K562 (cell line): Measurements from ENCODE around the gene NES. TPM values are rescaled to one million over a fixed set of nuclear protein-coding genes. Genes with fewer than 3 reads are reported as not detected.

Experiments used
- ATAC-seq: fragments of 200-7000 bp; cut with Tn5 transposase; 3 replicates; pipeline ENCODE4 v1.9.1; 2020; ENCODE audit warnings: moderate library complexity
- BruUV-seq: library from RNA; stranded (reverse); fragments of 400-500 nt; replicated peaks from 2 replicates; lab custom pipeline; 2021; lab: Mats Ljungman, UMichigan
- CTCF ChIA-PET: fragments of 300-600 bp; formaldehyde crosslinking; extraction: SDS; loops from one replicate; lab custom pipeline; 2021; ENCODE audit warnings: low intra/inter-chr PET ratio; lab: Yijun Ruan, JAX
- POLR2A ChIA-PET: fragments of 300-600, 350-650 bp; sonication (Branson Sonifier 250); formaldehyde crosslinking; extraction: SDS; loops from one replicate; lab custom pipeline; 2021; ENCODE audit warnings: antibody characterized with exemption, inconsistent platforms; lab: Yijun Ruan, JAX
- DNase-seq, 4 experiments: peaks; one replicate each; pipeline versions ENCODE4 v3.0.0 to v3.0.0-alpha.2; 2011 to 2018; ENCODE audit warnings: low spot score in 3 of 4, mixed read lengths in 3 of 4; ENCODE audit errors: extremely low read depth in 1 of 4
- FAIRE-seq: peaks from 2 replicates; lab custom pipeline; 2011; peaks lifted over from hg19 to GRCh38; lab: Jason Lieb, UNC
- H2AFZ ChIP-seq: 2 replicates; pipeline ENCODE4 v1.6.0; 2011; ENCODE audit warnings: low read depth, low read length, control low read depth, inconsistent platforms
- H3K27ac ChIP-seq: fragments of 200-600 bp; 3 replicates; pipeline ENCODE4 v1.8.0; 2011; ENCODE audit warnings: low read depth, mild to moderate bottlenecking, control low read depth, inconsistent platforms, low read length, moderate library complexity, mixed read lengths; ENCODE audit errors: extremely low read depth
- H3K27me3 ChIP-seq, 2 experiments: fragments of 300-600 bp in 1 of 2; 2 replicates in 1 of 2; 3 replicates in 1 of 2; pipeline versions ENCODE4 v1.6.0 to v1.8.0; 2011; ENCODE audit warnings: inconsistent platforms in 2 of 2, low read length in 2 of 2, mild to moderate bottlenecking in 1 of 2, mixed read lengths in 1 of 2, moderate library complexity in 1 of 2; ENCODE audit not compliant: control insufficient read depth in 2 of 2, insufficient read depth in 2 of 2
- H3K36me3 ChIP-seq: fragments of 300-600 bp; 3 replicates; pipeline ENCODE4 v1.8.0; 2011; ENCODE audit warnings: mild to moderate bottlenecking, low read length, inconsistent platforms; ENCODE audit not compliant: control insufficient read depth, insufficient read depth
- H3K4me1 ChIP-seq, 2 experiments: fragments of 200-600 bp in 1 of 2; replicated peaks in 1 of 2; 2 replicates in 1 of 2; 3 replicates in 1 of 2; pipeline versions ENCODE4 v1.5.1 to v1.8.0; 2011; ENCODE audit warnings: inconsistent platforms in 2 of 2, low read length in 2 of 2, mild to moderate bottlenecking in 1 of 2, mixed read lengths in 1 of 2, moderate library complexity in 1 of 2; ENCODE audit not compliant: control insufficient read depth in 2 of 2, insufficient read depth in 2 of 2
- H3K4me2 ChIP-seq: 2 replicates; pipeline ENCODE4 v1.6.1; 2011; ENCODE audit warnings: low read length, control low read depth, inconsistent platforms, mixed read lengths; ENCODE audit not compliant: insufficient read depth
- H3K4me3 ChIP-seq: fragments of 200-600 bp; sonication (generic), shearing (Covaris generic); 2 replicates; pipeline ENCODE4 v1.5.1; 2016; ENCODE audit warnings: control low read depth, inconsistent platforms
- H3K79me2 ChIP-seq: fragments of 200-600 bp; 3 replicates; pipeline ENCODE4 v1.8.0; 2011; ENCODE audit warnings: low read length, inconsistent platforms; ENCODE audit not compliant: control insufficient read depth, insufficient read depth
- H3K9ac ChIP-seq, 2 experiments: 2 replicates each; pipeline versions ENCODE4 v1.6.0 to v1.6.1; 2011; ENCODE audit warnings: low read depth in 2 of 2, low read length in 2 of 2, control low read depth in 1 of 2, inconsistent platforms in 1 of 2, mild to moderate bottlenecking in 1 of 2, mixed read lengths in 1 of 2; ENCODE audit not compliant: insufficient read depth in 1 of 2
- H3K9me1 ChIP-seq: one replicate; pipeline ENCODE4 v1.6.0; 2011; ENCODE audit warnings: inconsistent platforms, mild to moderate bottlenecking, low read length, moderate library complexity; ENCODE audit not compliant: control insufficient read depth, insufficient read depth
- H3K9me3 ChIP-seq: replicated peaks from 2 replicates; pipeline ENCODE4 v1.5.1; 2011; ENCODE audit warnings: low read depth, low read length, inconsistent platforms; ENCODE audit not compliant: control insufficient read depth, insufficient read depth
- H4K20me1 ChIP-seq: replicated peaks from 2 replicates; pipeline ENCODE4 v1.6.1; 2011; ENCODE audit warnings: low read length, inconsistent platforms, mixed read lengths; ENCODE audit not compliant: control insufficient read depth, insufficient read depth
- ARID4B ChIP-seq: sonication (generic); formaldehyde crosslinking; IDR thresholded peaks from 2 replicates; pipeline ENCODE4 v1.8.0; 2022; ENCODE audit warnings: mild to moderate bottlenecking, missing genetic modification reagents
- CTCF ChIP-seq, 3 experiments: IDR thresholded peaks in 2 of 3; conservative IDR thresholded peaks in 1 of 3; 2 replicates each; pipeline ENCODE4 v1.5.1; 2011 to 2012; ENCODE audit warnings: low read length in 3 of 3, mild to moderate bottlenecking in 3 of 3, control low read depth in 2 of 3, improper control_type of control experiment in 1 of 3, inconsistent platforms in 1 of 3, low read depth in 1 of 3, mixed read lengths in 1 of 3, moderate library complexity in 1 of 3; ENCODE audit not compliant: insufficient read depth in 2 of 3
- ETV1 ChIP-seq: fragments of 450-650 bp; conservative IDR thresholded peaks from 2 replicates; pipeline ENCODE4 v1.6.1; 2016; ENCODE audit warnings: missing genetic modification characterization, control low read depth, low read depth, missing compliant biosample characterization
- KLF16 ChIP-seq: IDR thresholded peaks from 2 replicates; pipeline ENCODE4 v1.6.1; 2016; ENCODE audit warnings: antibody characterized with exemption
- SPI1 ChIP-seq: IDR thresholded peaks from 2 replicates; pipeline ENCODE4 v1.6.1; 2011; ENCODE audit warnings: low read depth, low read length, control low read depth, borderline replicate concordance
- TARDBP ChIP-seq: fragments of 450-650 bp; IDR thresholded peaks from 2 replicates; pipeline ENCODE4 v1.6.1; 2016
- WGBS: fragments of 100-300 bp; shearing (Covaris generic); methylation state at CpG from one replicate; pipeline ENCODE4 v1.1.6; 2016; ENCODE audit warnings: low coverage, mixed read lengths; ENCODE audit not compliant: insufficient coverage; ENCODE audit errors: missing lambda C conversion rate; 5-methylcytosine and 5-hydroxymethylcytosine counted together
- in situ Hi-C: fragments of 300-500 bp; cut with MboI; formaldehyde crosslinking; loops from 4 replicates; pipeline ENCODE4 v1.15.0; 2018; ENCODE audit warnings: inconsistent platforms, mixed read lengths
- intact Hi-C: fragments of 100-400 bp; cut with micrococcal nuclease; formaldehyde crosslinking; loops from 2 replicates; pipeline ENCODE4 v1.14.2; 2022
- polyA plus RNA-seq, 8 experiments: library from polyadenylated mRNA; depleted of rRNA in 4 of 8; stranded (reverse) in 5 of 8; unstranded in 3 of 8; fragments of >200 nt; fragmentation: Nextera tagmentation in 2 of 8; fragmentation: Illumina TruSeq in 1 of 8; extraction: Ambion mirVana in 2 of 8; extraction: Trizol in 1 of 8; gene quantifications; 2 replicates each; pipeline versions ENCODE4 v1.2.1 to v1.2.3, GENCODE V29; 2011 to 2014; ENCODE audit warnings: inconsistent platforms in 1 of 8, missing spikeins in 1 of 8
- total RNA-seq, 7 experiments: library from RNA; depleted of rRNA in 6 of 7; stranded (reverse); fragments of >200 nt in 6 of 7; fragmentation: Illumina TruSeq in 2 of 7; extraction: Trizol in 2 of 7; gene quantifications; 2 replicates each; pipeline versions ENCODE4 v1.2.1 to v1.2.3, GENCODE V29; 2011 to 2021; ENCODE audit warnings: low replicate concordance in 1 of 7
- TF ChIP-seq, protein P1 (sequence below): sonication (generic); formaldehyde crosslinking; IDR thresholded peaks from 2 replicates; pipeline ENCODE4 v1.9.0; 2022; ENCODE audit warnings: mild to moderate bottlenecking, missing genetic modification reagents
- TF ChIP-seq, protein P2 (sequence below): fragments of 450-650 bp; IDR thresholded peaks from 2 replicates; pipeline ENCODE4 v1.6.1; 2016; ENCODE audit warnings: antibody characterized with exemption

NES gene
- total and polyA plus RNA-seq, 9 of the 15 experiments (the other 6 are each of a cell fraction or from before 2014, with no cell fraction given), result 0.10 to 8.6 (median 4.2) TPM

DNA sequence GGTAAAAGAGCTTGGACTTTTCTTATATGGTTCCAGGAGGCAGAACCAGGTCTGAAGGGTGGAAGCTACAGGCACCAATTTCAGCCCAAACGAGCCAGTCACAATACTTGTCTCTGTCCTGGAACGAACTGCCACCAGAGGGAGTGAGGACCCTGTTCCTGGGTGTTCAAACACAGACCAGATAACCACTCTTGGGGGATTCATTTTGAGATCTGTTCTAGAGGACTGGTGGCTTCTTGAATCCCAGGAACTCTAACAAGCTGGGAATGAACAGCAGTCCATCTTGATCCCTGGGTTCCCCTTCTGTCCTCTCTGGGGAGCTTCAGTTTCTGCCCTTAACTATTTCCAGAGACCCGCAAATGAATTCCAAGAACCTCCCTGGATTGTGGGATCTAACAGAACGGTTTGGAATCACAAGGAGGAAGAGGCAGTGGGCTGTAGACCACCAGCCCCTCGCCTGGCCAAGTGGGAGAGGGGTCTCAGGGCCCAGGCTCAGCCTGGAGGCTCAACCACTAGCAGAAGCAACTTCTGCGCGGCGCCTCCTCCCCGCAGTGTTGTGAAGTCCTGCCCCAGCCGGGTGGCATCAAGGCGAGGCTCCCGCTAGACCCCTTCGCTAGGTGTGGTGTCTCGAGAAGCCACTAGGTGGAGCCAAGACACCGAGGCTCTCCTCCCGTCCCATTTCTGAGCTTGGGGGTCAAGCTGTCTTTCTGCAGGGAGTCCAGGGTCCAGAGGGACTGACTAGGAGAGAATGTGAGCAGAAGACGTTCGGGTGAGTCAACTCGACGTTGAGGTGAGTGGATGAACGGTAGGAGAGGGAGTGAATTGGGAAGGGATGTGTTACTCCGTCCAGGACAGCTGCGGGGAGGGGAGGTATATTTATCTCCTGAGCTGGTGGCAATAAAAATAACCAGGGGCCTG, 12.1 kb upstream of the NES start:
- ChIA-PET POLR2A (interaction anchor here (0.6 to 5.9 kb wide), 25 partner anchors 9 to 487 kb away, joined by 3 to 60 read pairs (median 3); partner anchors contain the start of genes CRABP2, ISG20L2 and METTL25B), CTCF (interaction anchor here (0.6 to 6.6 kb wide), 12 partner anchors 11 to 232 kb away, joined by 3 to 143 read pairs (median 4); partner anchors contain the start of genes CRABP2, ISG20L2, METTL25B and NES)
- Histone ChIP-seq H3K9me1 (no peaks in the 10 kb centered on the region), H4K20me1 (no peaks in the 10 kb centered on the region), H3K4me2 (peak overlapping the region; percentile 86), H3K36me3 (no peaks in the 10 kb centered on the region), H3K79me2 (0 out of 3 replicates have a peak, but pooled peaks cover 3% of the 10 kb centered on the region), H3K9ac (peak overlapping the region; percentile 68 to 89), H3K27ac (peak overlapping the region; percentile 21; the same call in 2 of the 3 replicates), H3K4me1 (peaks cover 45 to 54% of the 10 kb centered on the region in 2 experiments), H3K9me3 (no peaks in the 10 kb centered on the region), H3K4me3 (peak overlapping the region; percentile 32), H3K27me3 (0 out of 5 replicates have a peak, but pooled peaks cover 0 to 2% of the 10 kb centered on the region in 2 experiments), H2AFZ (peak overlapping the region; percentile 98)
- intact Hi-C loops, result loop anchor here (1.0 to 5.0 kb wide), 4 partner anchors 17 to 201 kb away; partner anchors contain the start of gene NTRK1
- peak; percentile 87 to 90 (median 88) for DNase-seq
- in situ Hi-C loops, result no loop called here
- WGBS, result 1% methylated on average over 22 of the region's 23 CpGs
- peak; percentile 97 for FAIRE-seq
- no TSS peak for BruUV-seq
- peak; percentile 81 for ATAC-seq
- 0 out of 2 replicates have a peak, but pooled peaks have one; percentile 45 for TF ChIP-seq ARID4B (CRISPR knock-in tag)
- TF ChIP-seq, protein P1, sequence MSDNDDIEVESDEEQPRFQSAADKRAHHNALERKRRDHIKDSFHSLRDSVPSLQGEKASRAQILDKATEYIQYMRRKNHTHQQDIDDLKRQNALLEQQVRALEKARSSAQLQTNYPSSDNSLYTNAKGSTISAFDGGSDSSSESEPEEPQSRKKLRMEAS, result 0 out of 2 replicates have a peak, but pooled peaks have one; percentile 29
- 0 out of 2 replicates have a peak, but pooled peaks have one; percentile 11 for TF ChIP-seq KLF16
- peak; percentile 92 to 97 (median 97) for TF ChIP-seq CTCF (IDR thresholded peaks at IDR 0.05 in 2 of 3, conservative IDR thresholded peaks at IDR 0.05 in 1 of 3; ENCODE audit: insufficient read depth in 2 of 3, low read depth in 1 of 3, low read length in 3 of 3)
- peak; percentile 24; the same call in 1 of the 2 replicates for TF ChIP-seq TARDBP
- TF ChIP-seq, protein P2, sequence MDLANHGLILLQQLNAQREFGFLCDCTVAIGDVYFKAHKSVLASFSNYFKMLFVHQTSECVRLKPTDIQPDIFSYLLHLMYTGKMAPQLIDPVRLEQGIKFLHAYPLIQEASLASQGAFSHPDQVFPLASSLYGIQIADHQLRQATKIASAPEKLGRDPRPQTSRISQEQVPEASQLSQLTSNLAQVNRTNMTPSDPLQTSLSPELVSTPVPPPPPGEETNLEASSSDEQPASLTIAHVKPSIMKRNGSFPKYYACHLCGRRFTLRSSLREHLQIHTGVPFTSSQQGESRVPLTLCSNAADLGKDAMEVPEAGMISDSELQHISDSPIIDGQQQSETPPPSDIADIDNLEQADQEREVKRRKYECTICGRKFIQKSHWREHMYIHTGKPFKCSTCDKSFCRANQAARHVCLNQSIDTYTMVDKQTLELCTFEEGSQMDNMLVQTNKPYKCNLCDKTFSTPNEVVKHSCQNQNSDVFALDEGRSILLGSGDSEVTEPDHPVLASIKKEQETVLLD, result 0 out of 2 replicates have a peak, but pooled peaks have one; percentile 27
- no peak for TF ChIP-seq ETV1
- TF ChIP-seq SPI1, result 0 out of 2 replicates have a peak, but pooled peaks have one; percentile 12
